H1 (cell line): ENCODE data around the gene EEF1A2. TPM values are rescaled to one million over a fixed set of nuclear protein-coding genes. Genes with fewer than 3 reads are reported as not detected.

ENCODE experiments used
- CTCF ChIA-PET: fragments of 300-600 bp; sonication (Branson Sonifier 250); formaldehyde crosslinking; loops from one replicate; lab custom pipeline; 2021; ENCODE audit not compliant: partially characterized antibody; lab: Charles Lee
- POLR2A ChIA-PET: fragments of 300-600 bp; sonication (Branson Sonifier 250); formaldehyde crosslinking; loops from one replicate; lab custom pipeline; 2021; ENCODE audit warnings: inconsistent platforms; ENCODE audit not compliant: partially characterized antibody; lab: Charles Lee
- DNase-seq, 2 experiments: peaks; one replicate each; pipeline versions ENCODE4 v3.0.0 to v3.0.0-alpha.2; 2010 to 2022; ENCODE audit warnings: low spot score in 2 of 2, low read depth in 1 of 2, mixed read lengths in 1 of 2
- FAIRE-seq: peaks from 2 replicates; lab custom pipeline; 2011; peaks lifted over from hg19 to GRCh38; lab: Jason Lieb, UNC
- H2AFZ ChIP-seq: 2 replicates; pipeline ENCODE4 v1.8.1; 2012; ENCODE audit warnings: low read length, inconsistent platforms
- H2AK5ac ChIP-seq: 2 replicates; pipeline ENCODE4 v1.6.1; 2013; ENCODE audit warnings: low read depth, low read length
- H2BK120ac ChIP-seq: replicated peaks from 2 replicates; pipeline ENCODE3; 2013; ENCODE audit warnings: low read depth, low read length, inconsistent platforms
- H2BK12ac ChIP-seq: 2 replicates; pipeline ENCODE4 v1.6.1; 2013; ENCODE audit warnings: low read depth, low read length
- H2BK15ac ChIP-seq: 2 replicates; pipeline ENCODE4 v1.6.1; 2013; ENCODE audit warnings: low read length
- H2BK20ac ChIP-seq: 2 replicates; pipeline ENCODE4 v1.6.1; 2013; ENCODE audit warnings: low read length
- H2BK5ac ChIP-seq: 2 replicates; pipeline ENCODE4 v1.6.1; 2013; ENCODE audit warnings: low read depth, low read length
- H3K14ac ChIP-seq: 2 replicates; pipeline ENCODE4 v1.6.1; 2013; ENCODE audit warnings: inconsistent platforms; ENCODE audit not compliant: insufficient read length
- H3K18ac ChIP-seq: 2 replicates; pipeline ENCODE4 v1.6.1; 2013; ENCODE audit warnings: low read length; ENCODE audit errors: extremely low read depth
- H3K23ac ChIP-seq: 2 replicates; pipeline ENCODE4 v1.6.1; 2013; ENCODE audit warnings: inconsistent platforms; ENCODE audit not compliant: insufficient read length
- H3K23me2 ChIP-seq: 2 replicates; pipeline ENCODE4 v1.6.1; 2013; ENCODE audit warnings: low read depth, low read length
- H3K27ac ChIP-seq: 2 replicates; pipeline ENCODE4 v1.6.1; 2011; ENCODE audit warnings: low read depth, low read length, inconsistent platforms
- H3K27me3 ChIP-seq, 4 experiments: replicated peaks in 1 of 4; 1 replicate in 1 of 4; 2 replicates in 3 of 4; pipeline versions ENCODE4 v1.6.1 to v1.8.1; 2011 to 2013; ENCODE audit warnings: low read length in 3 of 4, mild to moderate bottlenecking in 3 of 4, inconsistent platforms in 2 of 4, mixed read lengths in 2 of 4, moderate library complexity in 1 of 4; ENCODE audit not compliant: control insufficient read depth in 3 of 4, insufficient read depth in 3 of 4; ENCODE audit errors: extremely low read depth in 1 of 4
- H3K36me3 ChIP-seq, 4 experiments: 2 replicates each; pipeline versions ENCODE4 v1.6.1 to v1.8.1; 2011 to 2013; ENCODE audit warnings: mild to moderate bottlenecking in 4 of 4, low read length in 3 of 4, moderate library complexity in 2 of 4, control low read depth in 1 of 4, inconsistent platforms in 1 of 4; ENCODE audit not compliant: insufficient read depth in 4 of 4, control insufficient read depth in 2 of 4
- H3K4ac ChIP-seq: replicated peaks from 2 replicates; pipeline ENCODE3; 2013; ENCODE audit warnings: low read length, low read depth, mixed read lengths, inconsistent platforms; ENCODE audit not compliant: insufficient read length
- H3K4me1 ChIP-seq, 4 experiments: replicated peaks in 1 of 4; 1 replicate in 1 of 4; 2 replicates in 3 of 4; pipeline versions ENCODE4 v1.6.1 to v1.8.1; 2011 to 2013; ENCODE audit warnings: low read length in 3 of 4, inconsistent platforms in 2 of 4, mixed read lengths in 1 of 4; ENCODE audit not compliant: insufficient read depth in 4 of 4, control insufficient read depth in 3 of 4
- H3K4me2 ChIP-seq, 2 experiments: 2 replicates each; pipeline versions ENCODE4 v1.6.1 to v1.8.1; 2011 to 2013; ENCODE audit warnings: low read depth in 2 of 2, low read length in 2 of 2, control low read depth in 1 of 2, inconsistent platforms in 1 of 2, mild to moderate bottlenecking in 1 of 2; ENCODE audit not compliant: insufficient read depth in 1 of 2
- H3K4me3 ChIP-seq, 4 experiments: fragments of 200-600, 300-600 bp in 1 of 4; sonication (generic), shearing (Covaris generic), sonication (Bioruptor Twin) in 1 of 4; 2 replicates each; pipeline versions ENCODE4 v1.5.1 to v1.8.1; 2011 to 2016; ENCODE audit warnings: low read length in 4 of 4, low read depth in 3 of 4, control low read depth in 2 of 4, inconsistent platforms in 2 of 4, mild to moderate bottlenecking in 2 of 4, mixed read lengths in 1 of 4, moderate library complexity in 1 of 4; ENCODE audit not compliant: insufficient read depth in 2 of 4; ENCODE audit errors: extremely low read depth in 1 of 4
- H3K56ac ChIP-seq: replicated peaks from 2 replicates; pipeline ENCODE3; 2013; ENCODE audit warnings: low read depth, mild to moderate bottlenecking, mixed read lengths, low read length, inconsistent platforms; ENCODE audit not compliant: insufficient read length
- H3K79me1 ChIP-seq: 2 replicates; pipeline ENCODE4 v1.6.1; 2013; ENCODE audit warnings: low read depth, low read length, control low read depth
- H3K79me2 ChIP-seq, 2 experiments: 2 replicates each; pipeline versions ENCODE4 v1.6.1 to v1.8.1; 2012 to 2013; ENCODE audit warnings: low read length in 2 of 2, mild to moderate bottlenecking in 2 of 2, inconsistent platforms in 1 of 2; ENCODE audit not compliant: insufficient read depth in 2 of 2, control insufficient read depth in 1 of 2
- H3K9ac ChIP-seq, 4 experiments: replicated peaks in 1 of 4; 1 replicate in 1 of 4; 2 replicates in 3 of 4; pipeline versions ENCODE4 v1.6.1 to v1.8.1; 2011 to 2013; ENCODE audit warnings: low read depth in 3 of 4, low read length in 3 of 4, control low read depth in 2 of 4, mild to moderate bottlenecking in 2 of 4, moderate library complexity in 2 of 4, inconsistent platforms in 1 of 4; ENCODE audit errors: extremely low read depth in 1 of 4
- H3K9me3 ChIP-seq, 2 experiments: 2 replicates each; pipeline versions ENCODE4 v1.6.1 to v1.8.1; 2012 to 2013; ENCODE audit warnings: mild to moderate bottlenecking in 2 of 2, moderate library complexity in 2 of 2, control low read depth in 1 of 2, inconsistent platforms in 1 of 2, low read depth in 1 of 2, low read length in 1 of 2, mixed read lengths in 1 of 2; ENCODE audit not compliant: insufficient read depth in 2 of 2
- H4K20me1 ChIP-seq, 2 experiments: replicated peaks in 1 of 2; 2 replicates each; pipeline versions ENCODE3 to v1.8.1; 2011 to 2013; ENCODE audit warnings: inconsistent platforms in 2 of 2, low read length in 2 of 2, mild to moderate bottlenecking in 1 of 2; ENCODE audit not compliant: insufficient read depth in 2 of 2, control insufficient read depth in 1 of 2
- H4K5ac ChIP-seq: 2 replicates; pipeline ENCODE4 v1.6.1; 2013; ENCODE audit warnings: low read length, low read depth, mixed read lengths, inconsistent platforms; ENCODE audit not compliant: insufficient read length
- H4K8ac ChIP-seq: 2 replicates; pipeline ENCODE4 v1.8.0; 2013; ENCODE audit warnings: mild to moderate bottlenecking, moderate library complexity, low read length, inconsistent platforms; ENCODE audit not compliant: insufficient read depth; ENCODE audit errors: extremely low read depth
- H4K91ac ChIP-seq: replicated peaks from 2 replicates; pipeline ENCODE3; 2013; ENCODE audit warnings: low read length, mixed read lengths, inconsistent platforms; ENCODE audit not compliant: insufficient read length
- CREB1 ChIP-seq: IDR thresholded peaks from 2 replicates; pipeline ENCODE4 v1.6.1; 2012; ENCODE audit warnings: inconsistent platforms
- CTBP2 ChIP-seq: IDR thresholded peaks from 2 replicates; pipeline ENCODE4 v1.7.0; 2011; ENCODE audit warnings: borderline replicate concordance, mild to moderate bottlenecking, moderate library complexity, mixed read lengths, low read length; ENCODE audit not compliant: insufficient read depth, insufficient read length
- EGR1 ChIP-seq: IDR thresholded peaks from 2 replicates; pipeline ENCODE4 v1.6.1; 2011; ENCODE audit warnings: low read depth, low read length, borderline replicate concordance
- EZH2 ChIP-seq: fragments of 200-600 bp; sonication (generic); IDR thresholded peaks from 2 replicates; pipeline ENCODE4 v1.7.1; 2012; ENCODE audit warnings: low read depth, mild to moderate bottlenecking, moderate library complexity, low read length, inconsistent platforms; ENCODE audit not compliant: severe bottlenecking
- FOSL1 ChIP-seq: IDR thresholded peaks from 2 replicates; pipeline ENCODE4 v1.6.1; 2011; ENCODE audit warnings: mild to moderate bottlenecking, low read depth, low read length, moderate library complexity; ENCODE audit not compliant: insufficient read depth
- GABPA ChIP-seq: IDR thresholded peaks from 2 replicates; pipeline ENCODE4 v1.6.1; 2011; ENCODE audit warnings: mild to moderate bottlenecking, low read length, moderate library complexity, borderline replicate concordance; ENCODE audit not compliant: insufficient read depth
- KDM1A ChIP-seq: fragments of 200-600, 300-600 bp; sonication (generic); IDR thresholded peaks from 2 replicates; pipeline ENCODE4 v1.7.1; 2016; ENCODE audit warnings: mild to moderate bottlenecking, low read length, borderline replicate concordance
- PHF8 ChIP-seq: fragments of 200-600 bp; sonication (generic); conservative IDR thresholded peaks from 2 replicates; pipeline ENCODE4 v1.7.1; 2012; ENCODE audit warnings: low read depth, mild to moderate bottlenecking, inconsistent platforms, low read length, moderate library complexity
- POLR2A ChIP-seq, 2 experiments: IDR thresholded peaks; 1 replicate in 1 of 2; 2 replicates in 1 of 2; pipeline ENCODE4 v1.6.1; 2011; ENCODE audit warnings: low read depth in 2 of 2, low read length in 2 of 2, mild to moderate bottlenecking in 2 of 2; ENCODE audit errors: control extremely low read depth in 1 of 2
- SAP30 ChIP-seq: fragments of 300-600 bp; sonication (generic); IDR thresholded peaks from 2 replicates; pipeline ENCODE4 v1.7.1; 2012; ENCODE audit warnings: low read length, moderate library complexity, mild to moderate bottlenecking, inconsistent platforms; ENCODE audit not compliant: insufficient read depth, insufficient replicate concordance
- SP4 ChIP-seq: IDR thresholded peaks from 2 replicates; pipeline ENCODE4 v1.6.1; 2012; ENCODE audit warnings: low read length, inconsistent platforms
- YY1 ChIP-seq: IDR thresholded peaks from 2 replicates; pipeline ENCODE4 v1.6.1; 2011; ENCODE audit warnings: low read depth, mild to moderate bottlenecking, low read length
- ZNF274 ChIP-seq: IDR thresholded peaks from 2 replicates; pipeline ENCODE4 v1.7.0; 2012; ENCODE audit warnings: low read length, borderline replicate concordance; ENCODE audit errors: extremely low read depth
- WGBS, 2 experiments: shearing (Covaris generic) in 1 of 2; methylation state at CpG; one replicate each; pipeline versions ENCODE4 v1.1.6 to v1.1.7; 2013 to 2015; ENCODE audit warnings: low lambda C conversion rate in 2 of 2, mixed read lengths in 2 of 2, inconsistent platforms in 1 of 2, low coverage in 1 of 2, missing lambda C conversion rate in 1 of 2; ENCODE audit not compliant: insufficient replicate concordance in 2 of 2, insufficient coverage in 1 of 2, insufficient read length in 1 of 2; ENCODE audit errors: extremely low coverage in 1 of 2, missing lambda C conversion rate in 1 of 2; 5-methylcytosine and 5-hydroxymethylcytosine counted together
- polyA plus RNA-seq, 7 experiments: library from polyadenylated mRNA; depleted of rRNA in 3 of 7; stranded (reverse) in 5 of 7; unstranded in 2 of 7; fragments of >200 nt in 5 of 7; fragments of 200-250 nt in 2 of 7; gene quantifications; 1 replicate in 5 of 7; 2 replicates in 1 of 7; 4 replicates in 1 of 7; pipeline versions ENCODE4 v1.2.1 to v1.2.3, GENCODE V29; 2011 to 2013; ENCODE audit warnings: missing spikeins in 2 of 7, mixed read lengths in 2 of 7
- total RNA-seq: library from RNA; stranded (reverse); fragmentation: NEBNext Ultra II Directional; extraction: Animal tissue kit (Norgen Biotek cat#: 25700); gene quantifications from 2 replicates; pipeline ENCODE4 v1.2.1, GENCODE V29; 2021

EEF1A2 gene
- total and polyA plus RNA-seq, 2 of the 8 experiments (the other 6 are each of a cell fraction or from before 2014, with no cell fraction given): 7.4 to 25.8 TPM

DNA sequence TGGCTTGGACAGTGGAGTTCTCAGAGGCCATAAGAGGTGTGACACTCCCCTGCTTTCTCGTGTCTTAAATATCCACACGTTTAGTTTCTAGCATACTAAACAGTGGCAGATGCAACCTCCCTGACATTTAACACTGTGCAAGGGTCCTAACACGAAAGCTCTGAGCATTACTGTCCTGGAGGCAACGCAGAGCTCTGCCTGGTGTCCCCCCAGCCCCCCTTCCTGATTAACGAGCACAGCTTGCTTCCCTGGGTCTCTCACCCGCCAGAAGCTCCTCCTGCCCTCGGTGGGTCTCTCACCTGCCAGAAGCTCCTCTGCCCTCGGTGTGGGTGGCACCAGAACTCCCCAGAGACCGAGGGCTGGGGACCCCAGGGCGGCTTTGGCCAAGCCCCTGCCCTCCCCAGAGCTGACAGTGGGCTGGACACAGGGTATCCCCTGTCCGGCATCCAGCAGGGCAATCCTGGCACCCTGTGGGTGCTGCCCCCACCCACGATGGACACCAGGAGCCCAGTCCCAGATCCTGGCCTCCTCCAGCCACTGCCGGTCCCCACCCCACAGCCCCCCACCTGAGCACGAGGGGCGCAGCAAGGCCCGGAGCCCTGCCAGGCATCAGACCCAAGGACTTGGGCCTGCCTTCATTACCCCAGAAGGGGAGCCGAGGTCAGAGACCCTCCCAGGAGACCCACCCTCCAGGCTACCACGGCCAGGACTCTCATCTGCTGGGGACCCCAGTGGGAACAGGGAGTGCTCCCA lies 14.1 kb downstream of the EEF1A2 start:
- DNase-seq: no peak
- 85% methylated on average over 16 of the region's 18 CpGs; no CpG with 5 or more reads in 1 of the 2 experiments for WGBS, 2 experiments
- no peak overlapping the region for H2AK5ac ChIP-seq
- no peak overlapping the region for H2BK120ac ChIP-seq
- H3K4me3 ChIP-seq: no peak overlapping the region
- no peak overlapping the region for H4K5ac ChIP-seq
- no peak overlapping the region for H4K91ac ChIP-seq
- no peak overlapping the region for H2AFZ ChIP-seq
- H3K18ac ChIP-seq: no peak overlapping the region
- H3K79me1 ChIP-seq: no peaks in the 10 kb centered on the region
- no peak overlapping the region for H2BK5ac ChIP-seq
- H3K23me2 ChIP-seq: peaks cover 2% of the 10 kb centered on the region; the same call in 1 of the 2 replicates
- CTCF ChIA-PET: interaction anchor here (1.1 to 4.8 kb wide), 11 partner anchors 12 to 489 kb away, joined by 3 to 39 read pairs (median 5); partner anchors contain the start of gene PTK6
- H3K36me3 ChIP-seq: no peaks in the 10 kb centered on the region
- no peak overlapping the region for H2BK12ac ChIP-seq
- no peaks in the 10 kb centered on the region for H4K20me1 ChIP-seq
- H2BK15ac ChIP-seq: no peak overlapping the region
- H3K9me3 ChIP-seq: peaks cover 4% of the 10 kb centered on the region in 2 experiments; a peak in 1 of 4 replicates
- TF ChIP-seq SP4 (no peak), KDM1A (no peak), PHF8 (no peak), GABPA (no peak), FOSL1 (no peak), CREB1 (no peak), ZNF274 (no peak), EZH2 (no peak), CTBP2 (no peak), YY1 (no peak), EGR1 (no peak), POLR2A (IDR thresholded peaks at IDR 0.05; ENCODE audit: control extremely low read depth in 1 of 2, low read depth in 2 of 2, low read length in 2 of 2) (no peak), SAP30 (no peak)
- TF ChIP-seq, all 59 proteins: peak for 0
- Histone ChIP-seq H3K4me2 (no peak overlapping the region), H3K4me1 (peaks cover 0 to 30% (median 16%) of the 10 kb centered on the region in 4 experiments; a peak in 5 of 7 replicates), H3K27ac (no peak overlapping the region), H3K4ac (no peak overlapping the region), H3K27me3 (peaks cover 0 to 21% (median 14%) of the 10 kb centered on the region in 4 experiments; a peak in 6 of 7 replicates), H2BK20ac (no peak overlapping the region), H3K14ac (no peak overlapping the region), H4K8ac (no peak overlapping the region), H3K9ac (no peak overlapping the region), H3K23ac (no peak overlapping the region), H3K56ac (no peak overlapping the region), H3K79me2 (no peaks in the 10 kb centered on the region)
- POLR2A ChIA-PET: interaction anchor here (1.1 to 1.9 kb wide), 3 partner anchors 13 to 38 kb away, joined by 4 to 6 read pairs (median 6); partner anchors contain the start of genes KCNQ2 and PPDPF
- no peak for FAIRE-seq
